Neural progenitor cell (in vitro differentiated cells): ENCODE data around the gene TMEM14C.

Experiments used
- EZH2phosphoT487 ChIP-seq: fragments of 200-600 bp; sonication (generic); IDR thresholded peaks from 2 replicates; pipeline ENCODE4 v1.6.1; 2017; ENCODE audit warnings: antibody characterized with exemption
- TF ChIP-seq, protein P1 (sequence below): fragments of 200-600 bp; sonication (generic); IDR thresholded peaks from 2 replicates; pipeline ENCODE4 v1.5.1; 2017; ENCODE audit warnings: antibody characterized with exemption, mild to moderate bottlenecking

DNA sequence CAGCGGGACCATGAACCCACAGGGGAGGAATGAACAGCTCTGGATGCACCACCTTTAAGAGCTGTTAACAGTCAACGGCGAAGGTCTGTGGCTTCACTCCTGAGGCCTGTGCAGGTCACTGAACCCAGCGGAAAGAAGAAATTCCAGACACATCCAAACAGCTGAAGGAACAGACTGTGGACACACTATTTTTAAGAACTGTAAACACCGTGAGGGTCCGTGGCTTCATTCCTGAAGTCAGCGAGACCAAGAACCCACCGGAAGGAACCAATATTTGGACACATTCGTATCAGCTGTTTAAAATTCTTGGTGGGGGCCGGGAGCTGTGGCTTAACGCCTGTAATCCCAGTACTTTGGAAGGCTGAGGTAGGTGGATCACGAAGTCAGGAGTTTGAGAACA is 19.4 kb downstream of the TMEM14C start:
- TF ChIP-seq, protein P1, sequence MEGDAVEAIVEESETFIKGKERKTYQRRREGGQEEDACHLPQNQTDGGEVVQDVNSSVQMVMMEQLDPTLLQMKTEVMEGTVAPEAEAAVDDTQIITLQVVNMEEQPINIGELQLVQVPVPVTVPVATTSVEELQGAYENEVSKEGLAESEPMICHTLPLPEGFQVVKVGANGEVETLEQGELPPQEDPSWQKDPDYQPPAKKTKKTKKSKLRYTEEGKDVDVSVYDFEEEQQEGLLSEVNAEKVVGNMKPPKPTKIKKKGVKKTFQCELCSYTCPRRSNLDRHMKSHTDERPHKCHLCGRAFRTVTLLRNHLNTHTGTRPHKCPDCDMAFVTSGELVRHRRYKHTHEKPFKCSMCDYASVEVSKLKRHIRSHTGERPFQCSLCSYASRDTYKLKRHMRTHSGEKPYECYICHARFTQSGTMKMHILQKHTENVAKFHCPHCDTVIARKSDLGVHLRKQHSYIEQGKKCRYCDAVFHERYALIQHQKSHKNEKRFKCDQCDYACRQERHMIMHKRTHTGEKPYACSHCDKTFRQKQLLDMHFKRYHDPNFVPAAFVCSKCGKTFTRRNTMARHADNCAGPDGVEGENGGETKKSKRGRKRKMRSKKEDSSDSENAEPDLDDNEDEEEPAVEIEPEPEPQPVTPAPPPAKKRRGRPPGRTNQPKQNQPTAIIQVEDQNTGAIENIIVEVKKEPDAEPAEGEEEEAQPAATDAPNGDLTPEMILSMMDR, result no peak
- TF ChIP-seq EZH2phosphoT487, result no peak
